ENCODE measurements around the gene AXDND1. TPM values are rescaled to one million over a fixed set of nuclear protein-coding genes. Genes with fewer than 3 reads are reported as not detected.
A peak's percentile ranks its signal among the peaks of the same experiment; 100 is the strongest.

Gene AXDND1
- total and polyA plus RNA-seq, 12 donors = 1.2 to 24.6 (median 3.8) TPM; not detected in 1

GRCh38 chr1:179589509-179589908 is 223.7 kb downstream of the AXDND1 start:
- Histone ChIP-seq H3K9me3 (replicated peaks in 1 of 3) (no peaks in the 10 kb centered on the region), H3K4me1 (replicated peaks in 1 of 2) (peaks cover 0 to 6% of the 10 kb centered on the region in 2 donors), H3K36me3 (replicated peaks in 1 of 2) (no peaks in the 10 kb centered on the region), H3K27ac (no peak overlapping the region), H3K27me3 (peaks cover 17% of the 10 kb centered on the region), H3K4me3 (no peak overlapping the region)
- DNase-seq = no peak
- WGBS, 4 donors = 94 to 100% (median 97%) methylated on average over 4 of the region's 4 CpGs
- intact Hi-C loops (cut with DNase I) = no loop called here
- TF ChIP-seq, protein P1, sequence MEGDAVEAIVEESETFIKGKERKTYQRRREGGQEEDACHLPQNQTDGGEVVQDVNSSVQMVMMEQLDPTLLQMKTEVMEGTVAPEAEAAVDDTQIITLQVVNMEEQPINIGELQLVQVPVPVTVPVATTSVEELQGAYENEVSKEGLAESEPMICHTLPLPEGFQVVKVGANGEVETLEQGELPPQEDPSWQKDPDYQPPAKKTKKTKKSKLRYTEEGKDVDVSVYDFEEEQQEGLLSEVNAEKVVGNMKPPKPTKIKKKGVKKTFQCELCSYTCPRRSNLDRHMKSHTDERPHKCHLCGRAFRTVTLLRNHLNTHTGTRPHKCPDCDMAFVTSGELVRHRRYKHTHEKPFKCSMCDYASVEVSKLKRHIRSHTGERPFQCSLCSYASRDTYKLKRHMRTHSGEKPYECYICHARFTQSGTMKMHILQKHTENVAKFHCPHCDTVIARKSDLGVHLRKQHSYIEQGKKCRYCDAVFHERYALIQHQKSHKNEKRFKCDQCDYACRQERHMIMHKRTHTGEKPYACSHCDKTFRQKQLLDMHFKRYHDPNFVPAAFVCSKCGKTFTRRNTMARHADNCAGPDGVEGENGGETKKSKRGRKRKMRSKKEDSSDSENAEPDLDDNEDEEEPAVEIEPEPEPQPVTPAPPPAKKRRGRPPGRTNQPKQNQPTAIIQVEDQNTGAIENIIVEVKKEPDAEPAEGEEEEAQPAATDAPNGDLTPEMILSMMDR (IDR thresholded peaks at IDR 0.05) = no peak
- TF ChIP-seq POLR2A (IDR thresholded peaks at IDR 0.05) = no peak

DNA sequence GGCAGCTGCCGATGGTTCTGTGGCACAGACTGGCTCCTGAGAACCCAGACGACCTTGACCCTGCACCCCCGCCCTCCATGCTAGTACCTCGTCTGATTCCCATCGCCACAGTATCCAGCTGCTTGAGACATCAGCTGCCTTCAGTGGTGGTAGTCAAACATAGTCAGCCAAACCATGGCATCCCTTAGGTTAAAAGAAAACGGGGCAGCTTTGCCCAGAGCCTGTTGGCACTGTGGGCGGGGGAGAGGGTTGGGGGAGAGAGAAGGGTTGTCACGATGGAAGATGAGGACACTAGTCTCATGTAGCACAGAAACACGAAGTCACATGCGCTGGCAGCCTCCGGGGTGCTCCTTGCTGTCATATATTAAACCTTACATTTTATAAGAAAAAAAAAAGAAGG is 224.9 kb downstream of the AXDND1 start:
- TF ChIP-seq, protein P1 (IDR thresholded peaks at IDR 0.05) = no peak
- intact Hi-C loops (cut with DNase I) = no loop called here

GRCh38 chr1:179591253-179591591 is 225.5 kb downstream of the AXDND1 start:
- H3K36me3 ChIP-seq (replicated peaks in 1 of 2) = no peaks in the 10 kb centered on the region
- no peak for TF ChIP-seq POLR2A (IDR thresholded peaks at IDR 0.05)
- TF ChIP-seq, protein P1 (IDR thresholded peaks at IDR 0.05) = no peak
- DNase-seq = no peak
- peaks cover 17% of the 10 kb centered on the region for H3K27me3 ChIP-seq
- peaks cover 0 to 6% of the 10 kb centered on the region in 2 donors for H3K4me1 ChIP-seq (replicated peaks in 1 of 2)
- 26 to 31% (median 28%) methylated on average over 7 of the region's 7 CpGs for WGBS, 4 donors
- intact Hi-C loops (cut with DNase I) = no loop called here
- H3K4me3 ChIP-seq = peak overlapping the region in 1 of 4 donors; percentile 10
- H3K9me3 ChIP-seq (replicated peaks in 1 of 3) = no peaks in the 10 kb centered on the region
- H3K27ac ChIP-seq = no peak overlapping the region

More for the DNA sequence above, 224.9 kb downstream of the AXDND1 start:
- Histone ChIP-seq H3K27ac (no peak overlapping the region), H3K4me1 (replicated peaks in 1 of 2) (peaks cover 0 to 6% of the 10 kb centered on the region in 2 donors), H3K36me3 (replicated peaks in 1 of 2) (no peaks in the 10 kb centered on the region), H3K9me3 (replicated peaks in 1 of 3) (no peaks in the 10 kb centered on the region), H3K4me3 (no peak overlapping the region), H3K27me3 (peaks cover 17% of the 10 kb centered on the region)
- 78 to 89% (median 82%) methylated on average over 11 of the region's 11 CpGs for WGBS, 4 donors
- no peak for DNase-seq

GRCh38 chr1:179591592-179592580 is 226.1 kb downstream of the AXDND1 start, which contains the start of gene TDRD5:
TDRD5 (plus strand) TSS chr1:179591832; CDS start chr1:179592616, 784 bp downstream.
- Histone ChIP-seq H3K9me3 (replicated peaks in 1 of 3) (no peaks in the 10 kb centered on the region), H3K27ac (no peak within 1 kb of the TSS), H3K4me3 (peak within 1 kb of the TSS in 1 of 4 donors; percentile 10), H3K4me1 (replicated peaks in 1 of 2) (peaks cover 0 to 6% of the 10 kb centered on the region in 2 donors), H3K36me3 (replicated peaks in 1 of 2) (no peaks in the 10 kb centered on the region), H3K27me3 (peaks cover 17% of the 10 kb centered on the region)
- no peak for TF ChIP-seq POLR2A (IDR thresholded peaks at IDR 0.05)
- TF ChIP-seq, protein P1 (IDR thresholded peaks at IDR 0.05) = no peak
- DNase-seq = peak; percentile 16 to 60 (median 30)
- intact Hi-C loops (cut with DNase I) = no loop called here
- 12 to 56% (median 26%) methylated on average over 6 to 75 of the region's 75 CpGs for WGBS, 4 donors

Data from adrenal gland (tissue), 12 donors.